Mesenchymal stem cell (in vitro differentiated cells and primary cell): ENCODE results near the gene DAPP1.

Experiments
- DNase-seq: peaks from one replicate; pipeline ENCODE4 v3.0.0-alpha.2; 2013
- H2AFZ ChIP-seq: one replicate; pipeline ENCODE4 v1.6.1; 2013; ENCODE audit warnings: low read depth, mild to moderate bottlenecking, control low read depth, inconsistent platforms, low read length, moderate library complexity
- H2AK5ac ChIP-seq: 2 replicates; pipeline ENCODE4 v1.6.1; 2013; ENCODE audit warnings: low read length, moderate library complexity, mild to moderate bottlenecking, inconsistent platforms; ENCODE audit not compliant: severe bottlenecking
- H2BK120ac ChIP-seq: one replicate; pipeline ENCODE4 v1.6.1; 2013; ENCODE audit warnings: low read depth, mild to moderate bottlenecking, inconsistent platforms, low read length, moderate library complexity
- H2BK12ac ChIP-seq, 2 experiments: one replicate each; pipeline ENCODE4 v1.6.1; 2013; ENCODE audit warnings: inconsistent platforms in 2 of 2, low read length in 2 of 2, mild to moderate bottlenecking in 2 of 2, moderate library complexity in 2 of 2, control low read depth in 1 of 2
- H2BK15ac ChIP-seq: one replicate; pipeline ENCODE4 v1.6.1; 2013; ENCODE audit warnings: mild to moderate bottlenecking, low read depth, inconsistent platforms; ENCODE audit not compliant: poor library complexity, severe bottlenecking
- H2BK5ac ChIP-seq: 2 replicates; pipeline ENCODE4 v1.6.1; 2013; ENCODE audit warnings: low read depth, mild to moderate bottlenecking, low read length, control low read depth, inconsistent platforms; ENCODE audit not compliant: poor library complexity, severe bottlenecking
- H3K14ac ChIP-seq, 2 experiments: one replicate each; pipeline ENCODE4 v1.6.1; 2013; ENCODE audit warnings: inconsistent platforms in 2 of 2, low read length in 2 of 2, control low read depth in 1 of 2, mild to moderate bottlenecking in 1 of 2, moderate library complexity in 1 of 2
- H3K18ac ChIP-seq, 2 experiments: one replicate each; pipeline ENCODE4 v1.6.1; 2013; ENCODE audit warnings: inconsistent platforms in 2 of 2, low read length in 2 of 2, control low read depth in 1 of 2, low read depth in 1 of 2, mild to moderate bottlenecking in 1 of 2
- H3K23ac ChIP-seq, 2 experiments: one replicate each; pipeline ENCODE4 v1.6.1; 2013; ENCODE audit warnings: inconsistent platforms in 2 of 2, low read length in 2 of 2, mild to moderate bottlenecking in 2 of 2, moderate library complexity in 2 of 2, control low read depth in 1 of 2
- H3K27ac ChIP-seq: 2 replicates; pipeline ENCODE4 v1.5.1; 2013; ENCODE audit warnings: mild to moderate bottlenecking, moderate library complexity, low read length, control low read depth, inconsistent platforms; ENCODE audit not compliant: poor library complexity, severe bottlenecking
- H3K27me3 ChIP-seq, 2 experiments: 2 replicates each; pipeline versions ENCODE4 v1.6.1 to v1.7.0; 2013; ENCODE audit warnings: low read length in 2 of 2, mild to moderate bottlenecking in 2 of 2, moderate library complexity in 2 of 2, control low read depth in 1 of 2, inconsistent platforms in 1 of 2; ENCODE audit not compliant: control insufficient read depth in 1 of 2, insufficient read depth in 1 of 2
- H3K36me3 ChIP-seq, 2 experiments: 2 replicates each; pipeline versions ENCODE4 v1.6.1 to v1.7.0; 2013; ENCODE audit warnings: low read length in 2 of 2, control low read depth in 1 of 2, inconsistent platforms in 1 of 2, low read depth in 1 of 2, mild to moderate bottlenecking in 1 of 2; ENCODE audit not compliant: insufficient read depth in 2 of 2, control insufficient read depth in 1 of 2
- H3K4ac ChIP-seq, 2 experiments: one replicate each; pipeline ENCODE4 v1.6.1; 2013; ENCODE audit warnings: inconsistent platforms in 2 of 2, low read length in 2 of 2, mild to moderate bottlenecking in 2 of 2, moderate library complexity in 2 of 2, control low read depth in 1 of 2, low read depth in 1 of 2
- H3K4me1 ChIP-seq: 2 replicates; pipeline ENCODE4 v1.6.1; 2013; ENCODE audit warnings: low read depth, low read length, control low read depth; ENCODE audit not compliant: control insufficient read depth, insufficient read depth
- H3K4me2 ChIP-seq: 2 replicates; pipeline ENCODE4 v1.6.1; 2013; ENCODE audit warnings: low read length, mild to moderate bottlenecking, inconsistent platforms; ENCODE audit not compliant: poor library complexity, severe bottlenecking
- H3K4me3 ChIP-seq, 2 experiments: 2 replicates each; pipeline versions ENCODE4 v1.5.1 to v1.7.0; 2013; ENCODE audit warnings: low read length in 2 of 2, mild to moderate bottlenecking in 2 of 2, control low read depth in 1 of 2, low read depth in 1 of 2; ENCODE audit not compliant: insufficient read depth in 1 of 2
- H3K79me1 ChIP-seq: replicated peaks from 2 replicates; pipeline ENCODE4 v1.6.1; 2013; ENCODE audit warnings: mild to moderate bottlenecking, control low read depth, low read length, inconsistent platforms; ENCODE audit not compliant: poor library complexity, severe bottlenecking
- H3K9ac ChIP-seq: 2 replicates; pipeline ENCODE4 v1.7.0; 2013; ENCODE audit warnings: mild to moderate bottlenecking, low read length, moderate library complexity
- H3K9me3 ChIP-seq: 2 replicates; pipeline ENCODE4 v1.7.0; 2013; ENCODE audit warnings: mild to moderate bottlenecking, low read length; ENCODE audit not compliant: control insufficient read depth
- H4K8ac ChIP-seq: one replicate; pipeline ENCODE4 v1.6.1; 2013; ENCODE audit warnings: inconsistent platforms, mild to moderate bottlenecking, low read length, moderate library complexity
- H4K91ac ChIP-seq: one replicate; pipeline ENCODE4 v1.6.1; 2013; ENCODE audit warnings: mild to moderate bottlenecking, low read length, inconsistent platforms
- WGBS: methylation state at CpG from one replicate; pipeline ENCODE4 v1.1.7; 2013; ENCODE audit warnings: mixed read lengths; 5-methylcytosine and 5-hydroxymethylcytosine counted together

The DAPP1 gene

DNA sequence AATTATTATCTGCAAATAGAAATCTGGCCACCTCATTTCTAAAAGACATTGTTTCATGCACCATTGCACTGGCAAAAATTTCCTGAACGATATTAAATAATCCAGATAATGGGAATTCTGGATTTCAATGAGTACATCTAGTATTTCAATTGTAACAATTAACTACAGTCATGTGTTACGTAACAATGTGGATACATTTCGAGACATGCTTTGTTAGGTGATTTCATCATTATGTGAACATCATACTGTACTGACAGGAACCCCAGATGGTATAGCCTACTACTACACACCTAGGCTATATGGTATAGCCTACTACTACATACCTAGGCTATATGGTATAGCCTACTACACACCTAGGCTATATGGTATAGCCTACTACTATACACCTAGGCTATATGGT, 62.8 kb downstream of the DAPP1 start:
- Histone ChIP-seq H3K9ac (no peak overlapping the region), H3K36me3 (peaks cover 6 to 82% of the 10 kb centered on the region in 2 experiments), H3K27ac (no peak overlapping the region), H3K4me2 (no peak overlapping the region), H3K23ac (no peak overlapping the region), H3K79me1 (no peaks in the 10 kb centered on the region), H3K14ac (no peak overlapping the region), H2BK5ac (no peak overlapping the region), H4K8ac (no peak overlapping the region), H2BK120ac (no peak overlapping the region), H3K27me3 (no peaks in the 10 kb centered on the region), H2BK15ac (no peak overlapping the region), H4K91ac (no peak overlapping the region), H3K4me1 (peaks cover 1% of the 10 kb centered on the region), H3K18ac (no peak overlapping the region), H3K4ac (no peak overlapping the region), H2AK5ac (no peak overlapping the region), H3K4me3 (no peak overlapping the region), H2AFZ (no peak overlapping the region), H2BK12ac (no peak overlapping the region), H3K9me3 (no peaks in the 10 kb centered on the region)
- DNase-seq = no peak
- 100% methylated on average over 3 of the region's 3 CpGs for WGBS

DNA sequence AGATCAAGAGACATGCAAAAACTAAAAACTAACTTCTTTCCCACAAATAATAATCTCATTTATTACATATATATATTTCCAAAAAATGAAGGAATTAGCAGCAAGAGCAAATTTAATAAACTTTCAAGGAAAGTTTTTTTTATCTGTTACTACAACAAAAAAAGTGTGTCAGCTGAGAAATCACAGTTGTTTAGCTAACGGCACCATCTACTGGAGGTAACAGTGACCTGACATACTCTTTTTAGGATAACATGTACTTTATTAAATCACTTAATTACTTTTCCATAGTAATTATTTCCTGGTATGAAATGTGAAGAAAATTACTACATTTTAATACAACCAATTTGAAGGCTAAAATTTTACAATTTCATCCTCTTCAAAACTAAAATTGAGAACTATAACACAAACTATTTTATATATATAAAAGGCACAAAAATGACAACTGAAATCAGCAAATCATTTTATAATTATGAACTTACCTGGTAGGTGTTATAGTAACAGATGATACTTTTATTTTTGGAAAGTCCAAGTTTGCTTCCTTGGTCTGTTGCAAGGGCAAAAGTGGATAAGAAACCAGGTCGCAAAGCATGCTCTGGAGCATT, 68.5 kb downstream of the DAPP1 start:
- Histone ChIP-seq H3K4me1 (no peaks in the 10 kb centered on the region), H2BK12ac (no peak overlapping the region), H3K79me1 (peaks cover 5% of the 10 kb centered on the region), H2BK15ac (no peak overlapping the region), H2AFZ (no peak overlapping the region), H3K27ac (no peak overlapping the region), H3K36me3 (peaks cover 6 to 82% of the 10 kb centered on the region in 2 experiments), H3K27me3 (no peaks in the 10 kb centered on the region), H2BK120ac (no peak overlapping the region), H4K91ac (no peak overlapping the region), H3K4me3 (no peak overlapping the region), H3K18ac (no peak overlapping the region), H3K23ac (no peak overlapping the region), H3K4me2 (no peak overlapping the region), H3K14ac (no peak overlapping the region), H3K4ac (no peak overlapping the region), H3K9ac (no peak overlapping the region), H4K8ac (no peak overlapping the region), H2AK5ac (no peak overlapping the region), H2BK5ac (no peak overlapping the region), H3K9me3 (no peaks in the 10 kb centered on the region)
- WGBS = 67% methylated on average over 1 of the region's 2 CpGs
- peak; percentile 62 for DNase-seq

DNA sequence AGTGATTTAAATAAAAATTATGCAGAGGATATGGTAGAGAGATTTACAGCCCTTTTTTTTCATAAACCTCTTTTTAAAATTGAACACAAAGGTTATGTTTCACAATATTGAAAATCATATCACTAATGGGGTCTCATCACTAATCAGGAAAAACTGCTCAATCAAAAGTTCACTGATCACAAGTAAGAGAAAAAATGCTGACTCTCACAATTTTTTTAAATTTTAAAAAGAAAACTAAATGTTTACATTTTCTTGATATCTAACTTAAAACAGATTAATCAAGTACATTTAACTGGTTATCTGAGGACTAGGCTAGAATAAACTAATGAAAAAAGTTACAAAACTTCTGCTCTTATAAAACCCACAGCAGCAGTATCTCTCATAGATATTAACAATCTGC, 69.1 kb downstream of the DAPP1 start:
- Histone ChIP-seq H2BK15ac (no peak overlapping the region), H3K18ac (no peak overlapping the region), H2AFZ (no peak overlapping the region), H3K4me2 (no peak overlapping the region), H2AK5ac (no peak overlapping the region), H3K9me3 (no peaks in the 10 kb centered on the region), H3K27me3 (no peaks in the 10 kb centered on the region), H3K23ac (no peak overlapping the region), H3K4me3 (no peak overlapping the region), H3K14ac (no peak overlapping the region), H3K36me3 (peaks cover 3 to 80% of the 10 kb centered on the region in 2 experiments), H3K9ac (peak overlapping the region; percentile 10), H3K4ac (no peak overlapping the region), H3K4me1 (no peaks in the 10 kb centered on the region), H2BK12ac (no peak overlapping the region), H3K79me1 (peaks cover 5% of the 10 kb centered on the region), H4K91ac (no peak overlapping the region), H2BK5ac (no peak overlapping the region), H3K27ac (no peak overlapping the region), H4K8ac (no peak overlapping the region), H2BK120ac (no peak overlapping the region)
- DNase-seq = no peak

DNA sequence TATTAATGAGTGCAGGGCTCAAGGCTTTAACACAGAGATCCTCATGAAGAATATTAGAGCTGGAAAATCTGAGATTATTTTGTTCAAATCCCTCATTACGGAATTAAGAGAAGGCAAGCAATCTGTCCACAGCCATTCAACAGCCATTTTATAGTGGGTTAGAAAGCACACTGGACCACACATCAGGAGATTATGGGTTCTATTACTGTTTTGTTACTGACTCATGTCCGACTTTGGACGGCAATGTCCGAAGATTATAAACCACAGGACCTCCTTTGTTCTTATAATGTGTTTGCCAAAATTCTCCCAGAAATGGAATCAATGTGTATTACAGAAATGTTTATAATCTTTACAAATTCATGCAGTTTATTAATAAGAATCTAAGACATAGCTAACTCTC, 69.5 kb downstream of the DAPP1 start:
- no peak overlapping the region for H3K14ac ChIP-seq
- DNase-seq = no peak
- H3K9ac ChIP-seq = peak overlapping the region; percentile 10
- H3K9me3 ChIP-seq = no peaks in the 10 kb centered on the region
- no peak overlapping the region for H2BK12ac ChIP-seq
- H3K23ac ChIP-seq = no peak overlapping the region
- 100% methylated on average over 1 of the region's 4 CpGs for WGBS
- peaks cover 5% of the 10 kb centered on the region for H3K79me1 ChIP-seq
- no peaks in the 10 kb centered on the region for H3K27me3 ChIP-seq
- peaks cover 3 to 80% of the 10 kb centered on the region in 2 experiments for H3K36me3 ChIP-seq
- H3K4ac ChIP-seq = no peak overlapping the region
- no peak overlapping the region for H3K18ac ChIP-seq
- H2BK120ac ChIP-seq = no peak overlapping the region
- H2BK15ac ChIP-seq = no peak overlapping the region
- no peak overlapping the region for H3K4me2 ChIP-seq
- H2AK5ac ChIP-seq = no peak overlapping the region
- H2AFZ ChIP-seq = no peak overlapping the region
- H4K91ac ChIP-seq = no peak overlapping the region
- no peak overlapping the region for H2BK5ac ChIP-seq
- no peak overlapping the region for H3K27ac ChIP-seq
- H3K4me1 ChIP-seq = no peaks in the 10 kb centered on the region
- no peak overlapping the region for H3K4me3 ChIP-seq
- H4K8ac ChIP-seq = no peak overlapping the region
